CD4-positive, alpha-beta T cell treated with Interleukin-4 for 1 hour (primary cell): ENCODE measurements around the gene UGT1A1.
A peak's percentile ranks its signal among the peaks of the same experiment; 100 is the strongest.
"Not testable (repeated sequence)": the region's sequence is repeated elsewhere in the genome, so short reads cannot be mapped to it uniquely, and the experiment has no call there.

ENCODE experiments used
- DNase-seq, 2 donors: peaks; one replicate each; pipeline ENCODE4 v3.0.0-alpha.2; 2020 to 2022

UGT1A1 gene

GRCh38 chr2:233760043-233760442 lies at the start of gene UGT1A1:
Gene UGT1A1, plus strand, starts transcription at chr2:233760270. Its CDS starts 18 bp downstream, at chr2:233760288.
- DNase-seq: no peak

GRCh38 chr2:233711312-233712008 lies 48.6 kb upstream of the UGT1A1 start:
- peak; percentile 45 to 53 for DNase-seq

- DNase-seq: no peak
Measured at GRCh38 chr2:233712611-233713261, 47.3 kb upstream of the UGT1A1 start, which contains the start of gene UGT1A5. Gene UGT1A5, plus strand, starts transcription at chr2:233712907. Its CDS starts 85 bp downstream, at chr2:233712992.

GRCh38 chr2:233713262-233713615 lies 46.8 kb upstream of the UGT1A1 start:
- DNase-seq: no peak

- no peak for DNase-seq
Measured at GRCh38 chr2:233714121-233714520, 45.9 kb upstream of the UGT1A1 start.

- no peak for DNase-seq
Measured at GRCh38 chr2:233718552-233718951, 41.5 kb upstream of the UGT1A1 start, which contains the start of gene UGT1A4. Gene UGT1A4, plus strand, starts transcription at chr2:233718736. Its CDS starts 85 bp downstream, at chr2:233718821.

DNA sequence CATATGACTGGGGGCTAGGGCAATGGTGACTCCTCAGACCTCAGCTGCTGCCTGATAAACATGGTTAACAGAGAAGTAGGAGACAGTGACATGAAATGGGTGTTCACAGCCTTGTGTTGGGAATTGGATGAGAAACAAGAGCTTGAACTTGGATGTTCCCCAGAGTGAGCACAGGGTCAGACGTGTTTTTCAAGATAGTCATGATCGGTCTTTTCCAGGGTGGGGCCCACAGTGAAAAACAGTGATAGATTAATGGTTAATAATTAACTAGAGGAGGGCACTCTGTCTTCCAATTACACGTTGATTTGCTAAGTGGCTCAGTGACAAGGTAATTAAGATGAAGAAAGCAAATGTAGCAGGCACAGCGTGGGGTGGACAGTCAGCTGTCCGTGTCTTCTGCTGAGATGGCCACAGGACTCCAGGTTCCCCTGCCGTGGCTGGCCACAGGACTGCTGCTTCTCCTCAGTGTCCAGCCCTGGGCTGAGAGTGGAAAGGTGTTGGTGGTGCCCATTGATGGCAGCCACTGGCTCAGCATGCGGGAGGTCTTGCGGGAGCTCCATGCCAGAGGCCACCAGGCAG lies 31.3 kb upstream of the UGT1A1 start, which contains the start of gene UGT1A3:
TSS of gene UGT1A3 (plus strand) at position 320 of the 579 bp plus-strand sequence. CDS start at position 405, 85 bp downstream.
- no peak for DNase-seq

DNA sequence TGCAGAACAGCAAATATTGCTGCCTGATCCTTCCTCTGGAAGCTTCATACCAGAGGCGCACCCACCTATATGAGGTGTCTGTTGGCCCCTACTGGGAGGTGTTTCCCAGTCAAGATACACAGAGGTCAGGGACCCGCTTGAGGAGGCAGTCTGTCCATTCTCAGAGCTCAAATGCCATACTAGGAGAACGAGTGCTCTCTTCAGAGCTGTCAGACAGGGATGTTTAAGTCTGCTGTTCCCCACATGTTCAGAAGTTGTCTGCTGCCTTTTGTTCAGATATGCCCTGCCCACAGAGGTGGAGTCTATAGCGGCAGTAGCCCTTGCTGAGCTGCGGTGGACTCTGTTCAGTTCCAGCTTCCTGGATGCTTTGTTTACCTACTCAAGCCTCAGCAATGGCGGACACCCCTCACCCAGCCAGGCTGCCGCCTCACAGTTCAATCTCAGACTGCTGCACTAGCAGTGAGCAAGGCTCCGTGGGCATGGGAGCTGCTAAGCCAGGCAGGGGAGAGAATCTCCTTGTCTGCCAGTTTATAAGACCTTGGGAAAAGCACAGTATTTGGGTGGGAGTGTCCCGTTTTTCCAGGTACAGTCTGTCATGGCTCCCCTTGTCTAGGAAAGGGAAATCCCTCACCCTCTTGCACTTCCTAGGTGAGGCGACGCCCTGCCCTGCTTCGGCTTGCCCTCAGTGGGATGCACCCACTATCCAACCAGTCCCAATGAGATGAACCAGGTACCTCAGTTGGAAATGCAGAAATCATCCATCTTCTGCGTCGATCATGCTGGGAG lies 23.0 kb upstream of the UGT1A1 start:
- DNase-seq: not testable (repeated sequence)

GRCh38 chr2:233740870-233741269 lies 19.2 kb upstream of the UGT1A1 start:
- no peak for DNase-seq

- no peak for DNase-seq
Measured at GRCh38 chr2:233743464-233744259, 16.4 kb upstream of the UGT1A1 start.

DNA sequence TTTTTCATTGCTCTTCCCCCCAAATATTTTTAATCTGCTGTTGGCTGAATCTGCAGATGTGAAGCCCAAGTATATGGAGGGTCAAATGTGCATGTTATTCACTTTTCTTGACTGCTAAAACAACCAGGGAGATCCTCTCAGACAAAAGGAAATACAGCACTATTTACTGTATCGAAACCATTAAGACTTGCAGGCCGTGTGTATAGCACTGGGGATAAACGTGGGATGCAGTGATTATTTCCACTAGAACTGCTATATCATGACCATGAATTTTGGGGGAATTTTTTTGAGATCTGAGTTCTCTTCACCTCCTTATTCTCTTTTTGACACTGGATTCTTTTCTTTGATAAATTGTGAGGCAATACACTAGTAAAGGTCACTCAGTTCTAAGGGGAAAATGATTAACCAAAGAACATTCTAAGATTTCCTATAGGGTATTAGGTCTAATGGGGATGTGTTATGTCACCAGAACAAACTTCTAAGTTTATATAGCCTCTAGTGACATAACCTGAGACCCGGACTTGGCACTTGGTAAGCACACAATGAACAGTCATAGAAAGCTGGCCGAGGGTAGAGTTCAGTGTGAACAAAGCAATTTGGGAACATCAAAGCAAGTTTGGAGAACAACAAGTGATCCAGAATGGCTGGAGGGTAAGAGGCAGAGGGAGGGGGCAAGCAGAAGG lies 14.9 kb upstream of the UGT1A1 start:
- no peak for DNase-seq

GRCh38 chr2:233745838-233746237 lies 14.2 kb upstream of the UGT1A1 start:
- not testable (repeated sequence) for DNase-seq

DNA sequence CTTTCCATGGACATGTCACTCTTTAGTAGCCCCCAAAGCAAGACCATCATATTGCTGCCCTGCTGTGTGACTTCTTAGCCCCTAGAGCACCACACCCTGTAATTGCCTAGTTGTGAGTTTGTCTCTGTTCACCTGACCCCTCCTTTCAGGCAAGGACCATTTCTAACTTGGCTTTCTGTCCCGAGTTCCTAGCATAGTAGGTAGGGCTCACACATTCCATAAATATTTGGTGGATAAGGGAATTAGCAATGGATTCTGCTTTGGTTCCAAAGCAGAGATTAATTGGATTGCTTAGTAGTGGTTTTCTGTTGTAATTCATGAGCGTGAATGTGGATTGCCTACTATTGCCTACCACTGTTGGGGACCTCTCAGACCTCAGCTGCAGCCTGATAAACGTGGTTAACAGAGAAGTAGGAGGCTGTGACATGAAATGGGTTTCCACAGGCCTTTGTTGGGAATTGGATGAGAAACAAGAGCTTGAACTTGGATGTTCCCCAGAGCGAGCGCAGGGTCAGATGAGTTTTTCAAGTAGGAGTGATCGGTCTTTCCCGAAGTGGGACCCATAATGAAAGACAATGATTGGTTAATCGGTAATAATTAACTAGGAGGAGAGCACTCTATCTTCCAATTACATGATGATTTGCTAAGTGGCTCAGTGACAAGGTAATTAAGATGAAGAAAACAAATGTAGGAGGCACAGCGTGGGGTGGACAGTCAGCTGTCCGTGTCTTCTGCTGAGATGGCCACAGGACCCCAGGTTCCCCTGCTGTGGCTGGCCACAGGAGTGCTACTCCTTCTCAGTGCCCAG lies 13.4 kb upstream of the UGT1A1 start:
- no peak for DNase-seq

GRCh38 chr2:233747283-233747544 lies 12.9 kb upstream of the UGT1A1 start:
- no peak for DNase-seq

DNA sequence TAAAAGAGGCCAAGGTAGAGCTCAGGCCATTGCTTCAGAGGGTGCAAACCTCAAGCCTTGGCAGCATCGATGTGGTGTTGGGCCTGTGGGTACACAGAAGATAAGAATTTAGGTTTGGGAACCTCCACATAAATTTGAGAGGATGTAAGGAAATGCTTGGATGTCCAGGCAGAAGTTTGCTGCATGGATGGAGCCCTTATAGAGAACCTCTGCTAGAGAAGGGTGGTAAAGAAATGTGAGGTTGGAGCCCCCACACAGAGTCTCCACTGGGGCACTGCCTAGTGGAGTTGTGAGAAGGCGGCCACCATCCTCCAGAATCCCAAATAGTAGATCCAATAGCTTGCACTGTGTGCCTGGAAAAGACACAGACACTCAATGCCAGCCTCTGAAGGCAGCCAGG lies 9.4 kb upstream of the UGT1A1 start:
- not testable (repeated sequence) for DNase-seq

GRCh38 chr2:233751212-233752009 lies 8.7 kb upstream of the UGT1A1 start:
- DNase-seq: not testable (repeated sequence)

GRCh38 chr2:233754872-233755611 lies 5.0 kb upstream of the UGT1A1 start:
- DNase-seq: no peak

GRCh38 chr2:233756429-233757081 lies 3.5 kb upstream of the UGT1A1 start:
- no peak for DNase-seq

GRCh38 chr2:233758141-233758540 lies 1.9 kb upstream of the UGT1A1 start:
- DNase-seq: no peak
